Measurements from ENCODE around the gene PNMA5.

The PNMA5 gene

DNA sequence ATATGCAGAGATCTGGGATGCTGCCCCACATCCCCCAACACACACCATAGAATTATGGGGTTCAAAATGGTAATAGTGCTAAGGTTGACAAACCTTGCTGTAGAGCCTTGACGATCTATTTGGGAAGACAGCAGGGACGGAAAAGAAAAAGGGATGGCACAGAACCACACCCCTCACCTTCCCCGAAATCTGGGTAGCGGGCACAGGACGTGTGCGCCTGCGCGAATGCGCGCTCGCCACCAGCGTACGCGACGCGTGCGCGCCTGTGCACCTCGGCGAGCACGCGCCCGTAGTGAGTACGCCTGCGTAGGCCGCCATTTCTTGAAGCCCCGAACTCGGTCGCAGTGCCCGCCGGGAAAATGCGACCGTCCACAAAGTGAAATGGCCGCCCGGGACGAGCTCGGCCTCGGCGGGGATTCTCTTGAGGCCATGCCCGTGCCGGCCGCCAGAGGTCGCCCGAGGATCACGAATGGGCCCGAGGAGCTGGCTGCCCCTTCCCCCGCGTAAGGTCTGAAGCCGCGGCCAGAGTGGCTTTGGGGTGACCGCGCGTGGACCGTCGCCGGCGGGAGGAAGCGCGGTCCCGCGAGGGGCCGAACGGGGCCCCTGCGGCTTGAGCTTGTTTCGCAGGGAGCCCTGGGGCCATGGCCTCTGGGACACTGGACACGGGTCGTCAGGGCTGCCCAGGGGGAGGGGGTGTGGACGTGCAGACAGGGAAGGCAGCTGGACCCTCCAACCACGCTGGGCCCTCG lies 52.4 kb downstream of the PNMA5 start:
- peak overlapping the region; percentile 69 for H3K4me3 ChIP-seq (ENCODE audit: low read depth, low read length)
- TF ChIP-seq, protein P1, sequence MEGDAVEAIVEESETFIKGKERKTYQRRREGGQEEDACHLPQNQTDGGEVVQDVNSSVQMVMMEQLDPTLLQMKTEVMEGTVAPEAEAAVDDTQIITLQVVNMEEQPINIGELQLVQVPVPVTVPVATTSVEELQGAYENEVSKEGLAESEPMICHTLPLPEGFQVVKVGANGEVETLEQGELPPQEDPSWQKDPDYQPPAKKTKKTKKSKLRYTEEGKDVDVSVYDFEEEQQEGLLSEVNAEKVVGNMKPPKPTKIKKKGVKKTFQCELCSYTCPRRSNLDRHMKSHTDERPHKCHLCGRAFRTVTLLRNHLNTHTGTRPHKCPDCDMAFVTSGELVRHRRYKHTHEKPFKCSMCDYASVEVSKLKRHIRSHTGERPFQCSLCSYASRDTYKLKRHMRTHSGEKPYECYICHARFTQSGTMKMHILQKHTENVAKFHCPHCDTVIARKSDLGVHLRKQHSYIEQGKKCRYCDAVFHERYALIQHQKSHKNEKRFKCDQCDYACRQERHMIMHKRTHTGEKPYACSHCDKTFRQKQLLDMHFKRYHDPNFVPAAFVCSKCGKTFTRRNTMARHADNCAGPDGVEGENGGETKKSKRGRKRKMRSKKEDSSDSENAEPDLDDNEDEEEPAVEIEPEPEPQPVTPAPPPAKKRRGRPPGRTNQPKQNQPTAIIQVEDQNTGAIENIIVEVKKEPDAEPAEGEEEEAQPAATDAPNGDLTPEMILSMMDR (IDR thresholded peaks at IDR 0.05; ENCODE audit: borderline replicate concordance, insufficient read depth, low read depth, low read length), result peak; percentile 78

Data from GM12875 (cell line).